ENCODE results near the gene C3. TPM values are rescaled to one million over a fixed set of nuclear protein-coding genes. Genes with fewer than 3 reads are reported as not detected.

C3 gene
- total RNA-seq, 4 donors from 2014 or later: 262 to 1,114 (median 554) TPM

DNA sequence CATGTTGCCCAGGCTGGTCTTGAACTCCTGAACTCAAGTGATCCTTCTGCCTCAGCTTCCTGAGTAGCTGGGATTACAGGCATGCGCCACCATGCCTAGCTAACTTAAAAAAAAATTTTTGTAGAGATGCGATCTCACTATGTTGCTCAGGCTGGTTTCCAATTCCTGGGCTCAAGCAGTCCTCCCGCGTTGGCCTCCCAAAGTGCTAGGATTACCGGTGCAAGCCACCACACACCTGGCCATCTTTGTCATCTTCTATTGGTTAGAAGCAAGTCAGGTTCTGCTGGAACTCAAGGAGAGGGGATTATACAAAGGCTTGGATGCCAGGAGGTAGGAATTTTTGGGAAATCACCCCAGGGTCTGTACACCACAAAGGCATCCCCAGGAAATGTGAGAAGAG, 75.7 kb downstream of the C3 start:
- TF ChIP-seq, protein P1, sequence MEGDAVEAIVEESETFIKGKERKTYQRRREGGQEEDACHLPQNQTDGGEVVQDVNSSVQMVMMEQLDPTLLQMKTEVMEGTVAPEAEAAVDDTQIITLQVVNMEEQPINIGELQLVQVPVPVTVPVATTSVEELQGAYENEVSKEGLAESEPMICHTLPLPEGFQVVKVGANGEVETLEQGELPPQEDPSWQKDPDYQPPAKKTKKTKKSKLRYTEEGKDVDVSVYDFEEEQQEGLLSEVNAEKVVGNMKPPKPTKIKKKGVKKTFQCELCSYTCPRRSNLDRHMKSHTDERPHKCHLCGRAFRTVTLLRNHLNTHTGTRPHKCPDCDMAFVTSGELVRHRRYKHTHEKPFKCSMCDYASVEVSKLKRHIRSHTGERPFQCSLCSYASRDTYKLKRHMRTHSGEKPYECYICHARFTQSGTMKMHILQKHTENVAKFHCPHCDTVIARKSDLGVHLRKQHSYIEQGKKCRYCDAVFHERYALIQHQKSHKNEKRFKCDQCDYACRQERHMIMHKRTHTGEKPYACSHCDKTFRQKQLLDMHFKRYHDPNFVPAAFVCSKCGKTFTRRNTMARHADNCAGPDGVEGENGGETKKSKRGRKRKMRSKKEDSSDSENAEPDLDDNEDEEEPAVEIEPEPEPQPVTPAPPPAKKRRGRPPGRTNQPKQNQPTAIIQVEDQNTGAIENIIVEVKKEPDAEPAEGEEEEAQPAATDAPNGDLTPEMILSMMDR (IDR thresholded peaks at IDR 0.05; ENCODE audit: low read depth): no peak

DNA sequence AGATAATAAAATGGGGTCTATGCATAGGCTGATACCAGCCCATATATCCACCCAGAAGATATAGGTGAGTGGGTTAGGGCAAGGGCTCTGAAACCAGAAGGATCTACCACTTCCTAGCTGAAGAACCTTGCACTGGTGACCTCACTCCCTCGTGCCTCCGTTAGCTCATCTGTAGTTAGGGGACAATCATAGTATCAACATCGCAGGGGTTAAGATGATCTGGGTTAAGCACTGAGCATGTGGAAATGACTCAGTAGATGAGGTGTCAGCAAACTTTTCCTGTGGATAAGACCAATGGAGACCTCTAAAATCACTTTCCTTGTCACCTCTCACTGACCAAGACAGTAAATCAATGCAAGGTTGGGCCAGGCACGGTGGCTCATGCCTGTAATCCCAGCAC, 81.0 kb downstream of the C3 start:
- TF ChIP-seq, protein P1 (IDR thresholded peaks at IDR 0.05; ENCODE audit: low read depth): no peak

DNA sequence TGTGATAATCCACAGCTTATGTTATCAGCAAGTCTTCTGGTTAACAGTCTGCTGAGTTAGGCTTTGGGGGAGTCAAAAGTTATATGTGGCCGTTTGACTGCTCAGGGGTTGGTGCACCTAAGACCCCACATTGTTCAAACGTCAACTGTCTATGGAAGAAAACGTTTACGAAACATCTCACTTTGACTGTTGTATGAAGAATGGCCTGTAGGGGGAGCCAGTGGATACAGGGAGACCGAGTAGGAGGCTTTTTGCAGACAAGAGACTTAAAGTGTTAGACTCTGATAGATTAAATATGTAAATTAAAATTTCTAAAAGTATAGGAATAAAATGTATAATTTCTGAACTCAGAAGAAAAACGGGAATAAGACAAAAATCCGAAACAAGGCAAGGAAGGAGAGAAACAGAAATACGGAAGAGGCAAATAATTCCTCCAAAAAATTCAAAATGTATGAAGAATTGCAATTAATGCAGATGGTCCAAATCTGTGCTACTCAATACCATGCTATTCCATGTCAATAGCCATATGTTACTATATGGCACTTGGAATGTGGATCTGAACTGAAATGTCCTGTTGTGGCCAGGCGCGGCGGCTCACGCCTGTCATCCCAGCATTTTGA, 88.3 kb downstream of the C3 start:
- TF ChIP-seq, protein P1 (IDR thresholded peaks at IDR 0.05; ENCODE audit: low read depth): no peak

Other genes with a start within 250 kb of the C3 start
- gene DENND1C, start 238.9 kb downstream of the C3 start, total RNA-seq: 1 to 10 TPM; 2.4 to 8.0 (median 4.0) TPM
- gene TUBB4A, start 218.3 kb downstream of the C3 start, total RNA-seq: under 1 TPM in 1 of 4 donors, not detected in 3; 0.22 TPM
- gene TNFSF9, start 189.6 kb downstream of the C3 start, total RNA-seq: 1 to 10 TPM in 2 of 4 donors, not detected in 2; 1.5 to 3.7 TPM
- gene CD70, start 129.5 kb downstream of the C3 start, total RNA-seq: not detected
- 1 to 10 TPM in 1 of 4 donors, under 1 TPM in 3; 0.19 to 2.9 (median 0.77) TPM for gene TNFSF14, start 50.5 kb downstream of the C3 start, total RNA-seq
- gene GPR108, start 16.9 kb upstream of the C3 start, total RNA-seq: 10 to 100 TPM; 31.0 to 62.9 (median 45.6) TPM
- 100 to 1,000 TPM in 1 of 4 donors, 10 to 100 TPM in 3; 51.7 to 161 (median 82.4) TPM for gene TRIP10, start 19.0 kb upstream of the C3 start, total RNA-seq
- 1 to 10 TPM in 2 of 4 donors, under 1 TPM in 1, not detected in 1; 0.85 to 1.8 (median 1.3) TPM for gene SH2D3A, start 46.8 kb upstream of the C3 start, total RNA-seq
- 10 to 100 TPM in 3 of 4 donors, 1 to 10 TPM in 1; 6.4 to 16.8 (median 11.2) TPM for gene VAV1, start 52.1 kb upstream of the C3 start, total RNA-seq
- gene ADGRE1, start 166.9 kb upstream of the C3 start, total RNA-seq: under 1 TPM in 1 of 4 donors, not detected in 3; 0.17 TPM

Measured in subcutaneous adipose tissue (tissue), 4 donors.